Activated naive CD8-positive, alpha-beta T cell treated with anti-CD3 and anti-CD28 coated beads for 36 hours (primary cell): Measurements from ENCODE around the gene STAT6. TPM values are rescaled to one million over a fixed set of nuclear protein-coding genes. Genes with fewer than 3 reads are reported as not detected.

Source experiments
- DNase-seq: peaks from one replicate; pipeline ENCODE4 v3.0.0; 2021
- H3K27ac Mint-ChIP-seq: one replicate; pipeline ENCODE4 v1.8.0; 2022; ENCODE audit warnings: mild to moderate bottlenecking, moderate library complexity, mixed read lengths
- H3K27me3 Mint-ChIP-seq: one replicate; pipeline ENCODE4 v1.8.0; 2022; ENCODE audit warnings: mild to moderate bottlenecking, mixed read lengths
- H3K36me3 Mint-ChIP-seq: one replicate; pipeline ENCODE4 v1.8.0; 2021; ENCODE audit warnings: mild to moderate bottlenecking, mixed read lengths
- H3K4me1 Mint-ChIP-seq: one replicate; pipeline ENCODE4 v1.8.0; 2021; ENCODE audit warnings: mixed read lengths
- H3K4me3 Mint-ChIP-seq: one replicate; pipeline ENCODE4 v1.8.0; 2022; ENCODE audit warnings: mild to moderate bottlenecking, moderate library complexity, mixed read lengths
- H3K9me3 Mint-ChIP-seq: one replicate; pipeline ENCODE4 v1.8.0; 2022; ENCODE audit warnings: mixed read lengths
- total RNA-seq, 2 experiments: library from RNA; stranded (reverse); gene quantifications; one replicate each; pipeline ENCODE4 v1.2.3, GENCODE V29; 2021

Gene STAT6
- 100 to 1,000 TPM; 256 to 259 TPM for total RNA-seq

- H3K27me3 Mint-ChIP-seq, result no peaks in the 10 kb centered on the region
- peak within 1 kb of the TSS; percentile 94 for H3K4me3 Mint-ChIP-seq
- peaks cover 43% of the 10 kb centered on the region for H3K4me1 Mint-ChIP-seq
- peak; percentile 81 for DNase-seq
- H3K36me3 Mint-ChIP-seq, result peaks cover 47% of the 10 kb centered on the region
- H3K9me3 Mint-ChIP-seq, result no peaks in the 10 kb centered on the region
- H3K27ac Mint-ChIP-seq, result peak within 1 kb of the TSS; percentile 97
These were observed at the start of gene STAT6 for GRCh38 chr12:57111031-57111734. TSS of gene STAT6 (minus strand) at chr12:57111362. CDS start at chr12:57108278, 3,084 bp downstream.

- no peak for DNase-seq
- Mint-ChIP-seq H3K27me3 (no peaks in the 10 kb centered on the region), H3K4me1 (peaks cover 6% of the 10 kb centered on the region), H3K36me3 (no peaks in the 10 kb centered on the region), H3K4me3 (no peak overlapping the region), H3K9me3 (no peaks in the 10 kb centered on the region), H3K27ac (no peak overlapping the region)
These were observed 49.6 kb upstream of the STAT6 start for GRCh38 chr12:57160741-57161140.

DNA sequence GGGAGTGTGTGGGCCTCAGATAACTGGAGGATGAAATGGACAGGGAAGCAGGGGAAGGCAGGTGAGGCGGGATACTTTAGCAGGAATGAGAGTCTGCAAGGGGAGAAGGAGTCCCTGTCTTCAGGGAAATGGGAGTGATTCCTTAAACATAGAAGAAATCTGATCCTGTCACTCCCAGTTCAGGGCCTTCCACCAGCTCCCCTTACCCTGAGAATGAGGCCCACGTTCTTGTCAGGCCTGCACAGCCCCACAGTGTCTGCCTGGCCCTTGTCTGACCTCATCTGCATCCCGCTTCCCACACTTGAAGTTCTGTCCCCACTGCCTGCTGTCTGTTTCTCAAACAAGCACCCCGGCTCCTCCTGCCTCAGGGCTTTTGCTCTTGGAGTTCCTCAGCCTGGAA lies 48.9 kb upstream of the STAT6 start:
- Mint-ChIP-seq H3K27me3 (no peaks in the 10 kb centered on the region), H3K4me1 (peaks cover 6% of the 10 kb centered on the region), H3K4me3 (no peak overlapping the region), H3K27ac (no peak overlapping the region), H3K36me3 (no peaks in the 10 kb centered on the region), H3K9me3 (no peaks in the 10 kb centered on the region)
- no peak for DNase-seq

DNA sequence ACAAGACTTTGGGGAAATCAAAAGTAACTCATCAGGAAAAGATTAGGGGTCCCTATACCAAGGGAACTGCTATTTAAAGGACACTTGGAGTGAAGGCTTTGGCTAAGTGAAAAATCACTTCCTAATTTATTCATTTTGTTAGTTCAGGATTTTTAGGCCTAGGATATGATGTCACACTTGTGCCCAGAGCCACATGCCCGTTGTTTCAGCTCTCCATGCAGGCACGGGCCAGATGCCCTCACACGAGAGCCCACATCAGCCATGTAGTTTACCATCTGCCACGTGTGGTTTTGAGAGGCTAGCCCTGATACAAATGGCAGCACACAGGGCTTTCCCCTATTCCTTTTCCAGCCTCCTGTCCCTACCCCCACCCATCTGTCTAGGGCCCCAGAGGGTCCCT lies 48.1 kb upstream of the STAT6 start:
- H3K27me3 Mint-ChIP-seq, result no peaks in the 10 kb centered on the region
- H3K4me3 Mint-ChIP-seq, result no peak overlapping the region
- H3K9me3 Mint-ChIP-seq, result no peaks in the 10 kb centered on the region
- no peak for DNase-seq
- peaks cover 6% of the 10 kb centered on the region for H3K4me1 Mint-ChIP-seq
- no peaks in the 10 kb centered on the region for H3K36me3 Mint-ChIP-seq
- H3K27ac Mint-ChIP-seq, result no peak overlapping the region

DNA sequence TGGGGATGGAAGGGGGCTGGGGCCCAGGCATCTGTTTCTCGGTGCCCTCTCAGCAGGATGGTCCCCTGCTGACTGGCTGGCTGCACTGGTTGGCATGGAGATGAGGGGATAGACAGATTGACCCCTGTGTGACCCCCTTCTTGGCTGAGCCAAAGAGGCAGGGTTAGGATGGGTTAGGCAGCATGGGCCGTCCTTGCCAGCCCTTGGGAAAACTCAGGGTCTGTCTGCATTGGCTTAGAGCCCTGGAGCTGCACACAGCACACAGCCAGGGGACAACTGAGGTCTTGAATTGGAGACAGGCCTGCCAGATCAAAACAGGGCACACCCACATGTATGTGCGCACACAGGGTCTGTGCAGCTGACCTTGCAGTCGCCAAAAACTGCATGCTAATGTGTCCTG lies 47.5 kb upstream of the STAT6 start:
- DNase-seq, result no peak
- no peak overlapping the region for H3K4me3 Mint-ChIP-seq
- no peaks in the 10 kb centered on the region for H3K9me3 Mint-ChIP-seq
- H3K36me3 Mint-ChIP-seq, result no peaks in the 10 kb centered on the region
- H3K27me3 Mint-ChIP-seq, result no peaks in the 10 kb centered on the region
- no peak overlapping the region for H3K27ac Mint-ChIP-seq
- H3K4me1 Mint-ChIP-seq, result peaks cover 6% of the 10 kb centered on the region

GRCh38 chr12:57158186-57158585 lies 47.0 kb upstream of the STAT6 start:
- Mint-ChIP-seq H3K4me3 (no peak overlapping the region), H3K9me3 (no peaks in the 10 kb centered on the region), H3K4me1 (peaks cover 6% of the 10 kb centered on the region), H3K27ac (no peak overlapping the region), H3K36me3 (no peaks in the 10 kb centered on the region), H3K27me3 (no peaks in the 10 kb centered on the region)
- no peak for DNase-seq

- no peak overlapping the region for H3K4me3 Mint-ChIP-seq
These were observed 46.5 kb upstream of the STAT6 start for GRCh38 chr12:57157588-57158173.

GRCh38 chr12:57156701-57157403 lies 45.7 kb upstream of the STAT6 start:
- DNase-seq, result no peak
- Mint-ChIP-seq H3K27ac (no peak overlapping the region), H3K27me3 (no peaks in the 10 kb centered on the region), H3K4me1 (peaks cover 6% of the 10 kb centered on the region), H3K36me3 (no peaks in the 10 kb centered on the region), H3K4me3 (no peak overlapping the region), H3K9me3 (no peaks in the 10 kb centered on the region)

More at GRCh38 chr12:57157588-57158173, 46.5 kb upstream of the STAT6 start:
- Mint-ChIP-seq H3K27ac (no peak overlapping the region), H3K9me3 (no peaks in the 10 kb centered on the region), H3K4me1 (peaks cover 6% of the 10 kb centered on the region), H3K36me3 (no peaks in the 10 kb centered on the region), H3K27me3 (no peaks in the 10 kb centered on the region)
- no peak for DNase-seq

DNA sequence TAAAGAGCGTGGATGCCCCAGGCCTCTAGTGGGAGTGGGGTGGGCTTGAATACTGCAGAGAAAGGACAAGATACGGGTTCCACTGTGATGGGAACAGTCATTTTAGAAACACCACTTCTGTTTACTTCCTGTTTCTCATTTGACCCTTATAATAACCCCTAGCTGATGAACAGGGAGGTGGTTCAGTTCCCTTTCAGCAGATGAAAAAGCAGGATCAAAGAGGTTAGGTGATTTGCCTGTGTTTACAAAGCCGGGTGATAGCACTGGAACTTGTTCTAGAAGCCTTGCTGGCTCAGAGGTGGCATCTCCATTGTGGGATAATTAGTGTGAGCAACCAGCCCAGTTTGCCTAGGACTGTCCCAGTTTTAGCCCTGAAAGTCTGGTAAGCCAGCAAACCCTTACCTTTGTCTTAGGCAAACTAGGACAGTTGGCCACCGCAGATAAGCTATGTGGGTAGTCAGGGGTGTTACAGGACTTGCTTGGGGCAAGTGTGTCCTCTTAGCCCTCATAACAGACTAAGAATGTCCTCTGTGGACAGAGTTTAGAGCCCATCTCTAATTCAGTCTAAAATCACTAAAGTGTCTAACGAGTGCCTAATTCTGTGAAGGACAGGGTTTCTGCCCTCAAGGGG lies 43.8 kb upstream of the STAT6 start:
- H3K4me1 Mint-ChIP-seq, result peaks cover 6% of the 10 kb centered on the region
- H3K36me3 Mint-ChIP-seq, result no peaks in the 10 kb centered on the region
- H3K27me3 Mint-ChIP-seq, result no peaks in the 10 kb centered on the region
- no peaks in the 10 kb centered on the region for H3K9me3 Mint-ChIP-seq
- no peak for DNase-seq
- H3K4me3 Mint-ChIP-seq, result no peak overlapping the region
- H3K27ac Mint-ChIP-seq, result no peak overlapping the region

DNA sequence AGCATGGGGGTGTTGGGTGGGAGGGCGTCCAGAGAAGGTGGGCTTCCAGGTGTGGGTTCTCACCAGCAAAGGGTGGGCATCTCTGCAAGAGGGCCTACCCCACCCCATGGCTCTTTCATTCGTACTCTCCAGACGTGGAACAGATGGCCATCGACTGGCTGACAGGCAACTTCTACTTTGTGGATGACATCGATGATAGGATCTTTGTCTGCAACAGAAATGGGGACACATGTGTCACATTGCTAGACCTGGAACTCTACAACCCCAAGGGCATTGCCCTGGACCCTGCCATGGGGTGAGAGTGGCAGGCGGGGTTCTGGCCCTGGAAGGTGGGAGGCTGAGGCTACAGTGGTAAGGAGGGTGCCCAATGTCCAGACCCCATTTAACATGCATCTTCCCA lies 42.9 kb upstream of the STAT6 start:
- no peaks in the 10 kb centered on the region for H3K27me3 Mint-ChIP-seq
- no peak for DNase-seq
- no peak overlapping the region for H3K27ac Mint-ChIP-seq
- no peaks in the 10 kb centered on the region for H3K9me3 Mint-ChIP-seq
- no peak overlapping the region for H3K4me3 Mint-ChIP-seq
- H3K36me3 Mint-ChIP-seq, result no peaks in the 10 kb centered on the region
- peaks cover 6% of the 10 kb centered on the region for H3K4me1 Mint-ChIP-seq

DNA sequence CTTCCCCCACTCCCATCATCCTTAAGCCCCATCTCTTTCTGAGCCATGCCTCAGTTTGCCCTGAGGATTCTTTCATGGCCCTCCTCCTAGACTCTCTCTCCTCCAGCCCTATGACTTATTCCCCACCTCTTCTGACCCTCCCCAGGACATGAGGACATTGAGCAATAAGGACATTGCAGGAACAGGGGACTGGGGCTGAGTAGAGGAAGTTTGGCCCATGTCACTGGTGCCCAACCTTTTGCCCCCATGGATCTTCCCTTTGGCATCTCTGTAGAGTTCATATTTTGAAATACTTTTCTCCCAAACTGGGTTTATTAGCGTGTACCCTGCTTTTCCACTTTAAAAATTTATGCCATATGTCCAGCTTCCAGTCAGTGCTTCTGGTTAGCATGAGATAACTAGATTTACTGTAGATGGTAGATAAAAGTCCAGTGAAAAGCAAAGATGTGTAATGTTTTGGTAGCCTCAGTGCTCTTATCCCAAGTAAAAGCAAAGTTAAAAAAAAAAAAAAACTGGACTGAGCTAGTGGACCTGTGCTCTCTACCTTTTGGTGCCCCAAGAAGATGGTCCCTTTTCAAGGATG lies 42.3 kb upstream of the STAT6 start:
- Mint-ChIP-seq H3K27me3 (no peaks in the 10 kb centered on the region), H3K4me3 (no peak overlapping the region), H3K4me1 (peaks cover 6% of the 10 kb centered on the region), H3K27ac (no peak overlapping the region), H3K9me3 (no peaks in the 10 kb centered on the region), H3K36me3 (no peaks in the 10 kb centered on the region)
- DNase-seq, result no peak

- Mint-ChIP-seq H3K36me3 (no peaks in the 10 kb centered on the region), H3K27me3 (no peaks in the 10 kb centered on the region), H3K9me3 (no peaks in the 10 kb centered on the region), H3K4me3 (no peak overlapping the region), H3K4me1 (peaks cover 2% of the 10 kb centered on the region), H3K27ac (no peak overlapping the region)
- DNase-seq, result no peak
These were observed 41.5 kb upstream of the STAT6 start for GRCh38 chr12:57152639-57153038.

DNA sequence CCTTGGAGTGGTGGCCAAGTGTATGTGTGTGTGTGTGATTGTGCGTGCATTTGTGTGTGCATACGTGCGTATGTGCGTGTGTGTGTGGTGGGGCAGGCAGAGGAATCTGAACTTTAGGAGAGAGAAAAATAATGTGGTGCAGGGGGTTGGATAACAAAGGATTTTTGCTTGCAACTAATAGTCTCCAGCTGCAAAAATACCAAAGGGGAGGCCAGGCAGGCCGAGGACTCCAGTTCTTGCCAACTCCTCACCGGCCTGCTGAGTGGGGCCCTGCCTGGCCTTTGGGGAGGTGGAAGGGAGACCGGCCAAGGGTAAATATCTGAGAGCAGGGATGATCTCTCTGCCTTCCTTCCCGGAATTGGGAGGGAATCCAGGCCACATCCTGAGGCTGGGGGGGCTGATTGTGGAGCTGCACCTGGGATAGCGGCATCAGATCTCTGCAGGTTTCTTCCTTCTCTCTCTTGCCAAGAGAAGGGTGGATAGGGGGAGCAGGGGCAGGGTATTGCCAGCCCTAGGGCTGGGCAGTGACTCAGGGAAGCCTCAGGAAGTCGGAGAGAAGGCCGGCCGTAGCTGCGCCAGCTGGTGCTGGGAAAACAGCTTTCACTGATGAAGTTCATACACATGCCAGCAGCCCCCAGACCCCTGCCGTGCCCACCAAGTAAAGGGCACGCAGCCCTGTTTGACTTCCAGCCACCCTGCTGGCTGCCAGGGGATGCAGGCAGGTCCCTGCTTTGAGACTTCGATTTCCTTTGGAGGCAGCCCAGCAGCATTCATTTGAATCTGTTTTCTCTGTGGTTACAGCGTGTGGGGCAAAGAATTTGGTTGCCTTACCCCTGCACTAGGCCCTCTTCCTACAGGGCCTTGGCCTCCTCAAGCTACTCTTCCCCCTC lies 40.8 kb upstream of the STAT6 start:
- Mint-ChIP-seq H3K36me3 (no peaks in the 10 kb centered on the region), H3K4me1 (no peaks in the 10 kb centered on the region), H3K27me3 (no peaks in the 10 kb centered on the region), H3K9me3 (no peaks in the 10 kb centered on the region), H3K27ac (no peak overlapping the region), H3K4me3 (no peak overlapping the region)
- DNase-seq, result no peak

GRCh38 chr12:57150400-57151000 lies 39.3 kb upstream of the STAT6 start:
- Mint-ChIP-seq H3K4me1 (no peaks in the 10 kb centered on the region), H3K9me3 (no peaks in the 10 kb centered on the region), H3K27ac (no peak overlapping the region), H3K27me3 (no peaks in the 10 kb centered on the region), H3K36me3 (no peaks in the 10 kb centered on the region), H3K4me3 (no peak overlapping the region)
- no peak for DNase-seq
